ENCODE results near the gene PRDM2. TPM values are rescaled to one million over a fixed set of nuclear protein-coding genes. Genes with fewer than 3 reads are reported as not detected.
"Not testable (repeated sequence)": the region's sequence is repeated elsewhere in the genome, so short reads cannot be mapped to it uniquely, and the experiment has no call there.

PRDM2 gene
- total and polyA plus RNA-seq, 10 donors = 12.0 to 75.7 (median 57.4) TPM

GRCh38 chr1:13679651-13680050 lies 20.3 kb upstream of the PRDM2 start:
- no peak overlapping the region for H3K4me3 ChIP-seq
- intact Hi-C loops (cut with DNase I; ENCODE audit: low total_unique reads) = no loop called here
- H3K4me1 ChIP-seq = peaks cover 0 to 4% (median 0%) of the 10 kb centered on the region in 6 donors
- no peak for TF ChIP-seq POLR2AphosphoS5 (IDR thresholded peaks at IDR 0.05)
- no peak for TF ChIP-seq POLR2A (IDR thresholded peaks at IDR 0.05)
- TF ChIP-seq CTCF (IDR thresholded peaks at IDR 0.05 in 8 of 11, conservative IDR thresholded peaks at IDR 0.05 in 3 of 11) = no peak
- no peak for DNase-seq
- 90 to 97% (median 92%) methylated on average over 3 of the region's 3 CpGs for WGBS, 5 donors
- H3K36me3 ChIP-seq = no peaks in the 10 kb centered on the region
- H3K9me3 ChIP-seq = no peaks in the 10 kb centered on the region
- H3K27me3 ChIP-seq (replicated peaks in 1 of 7) = peaks cover 0 to 31% (median 0%) of the 10 kb centered on the region in 7 donors
- H3K27ac ChIP-seq = no peak overlapping the region

GRCh38 chr1:13680609-13681008 lies 19.4 kb upstream of the PRDM2 start:
- H3K36me3 ChIP-seq; H3K4me1 ChIP-seq; DNase-seq; intact Hi-C loops (cut with DNase I; ENCODE audit: low total_unique reads); H3K9me3 ChIP-seq; H3K27ac ChIP-seq; H3K4me3 ChIP-seq: not testable (repeated sequence)
- H3K27me3 ChIP-seq (replicated peaks in 1 of 7) = peaks cover 0 to 33% (median 0%) of the 10 kb centered on the region in 7 donors
- 77 to 93% (median 84%) methylated on average over 6 to 9 of the region's 9 CpGs for WGBS, 5 donors

GRCh38 chr1:13681921-13682320 lies 18.1 kb upstream of the PRDM2 start:
- intact Hi-C loops (cut with DNase I; ENCODE audit: low total_unique reads) = no loop called here
- TF ChIP-seq CTCF (IDR thresholded peaks at IDR 0.05 in 8 of 11, conservative IDR thresholded peaks at IDR 0.05 in 3 of 11) (no peak), POLR2AphosphoS5 (IDR thresholded peaks at IDR 0.05) (no peak), POLR2A (IDR thresholded peaks at IDR 0.05) (no peak)
- H3K4me1 ChIP-seq = no peaks in the 10 kb centered on the region
- WGBS, 5 donors = 67 to 84% (median 75%) methylated on average over 1 of the region's 1 CpG
- H3K9me3 ChIP-seq = no peaks in the 10 kb centered on the region
- no peaks in the 10 kb centered on the region for H3K36me3 ChIP-seq
- H3K4me3 ChIP-seq = no peak overlapping the region
- H3K27me3 ChIP-seq (replicated peaks in 1 of 7) = peaks cover 0 to 33% (median 0%) of the 10 kb centered on the region in 7 donors
- no peak for DNase-seq
- H3K27ac ChIP-seq = no peak overlapping the region

GRCh38 chr1:13682444-13682843 lies 17.5 kb upstream of the PRDM2 start:
- DNase-seq = no peak
- WGBS, 5 donors = 60 to 80% (median 75%) methylated on average over 3 of the region's 3 CpGs

More at GRCh38 chr1:13682444-13682843, 17.5 kb upstream of the PRDM2 start:
- intact Hi-C loops (cut with DNase I; ENCODE audit: low total_unique reads) = no loop called here
- H3K4me1 ChIP-seq = no peaks in the 10 kb centered on the region
- no peaks in the 10 kb centered on the region for H3K9me3 ChIP-seq
- no peak overlapping the region for H3K4me3 ChIP-seq
- no peaks in the 10 kb centered on the region for H3K36me3 ChIP-seq
- peaks cover 0 to 36% (median 0%) of the 10 kb centered on the region in 7 donors for H3K27me3 ChIP-seq (replicated peaks in 1 of 7)
- TF ChIP-seq POLR2A (IDR thresholded peaks at IDR 0.05) (no peak), CTCF (IDR thresholded peaks at IDR 0.05 in 8 of 11, conservative IDR thresholded peaks at IDR 0.05 in 3 of 11) (no peak)
- H3K27ac ChIP-seq = no peak overlapping the region

All from spleen (tissue), 11 donors.